ENCODE results near the gene LMNTD1. TPM values are rescaled to one million over a fixed set of nuclear protein-coding genes. Genes with fewer than 3 reads are reported as not detected.
A peak's percentile ranks its signal among the peaks of the same experiment; 100 is the strongest.

The LMNTD1 gene
- total and polyA plus RNA-seq, 9 of the 15 experiments (the other 6 are each of a cell fraction or from before 2014, with no cell fraction given): not detected

DNA sequence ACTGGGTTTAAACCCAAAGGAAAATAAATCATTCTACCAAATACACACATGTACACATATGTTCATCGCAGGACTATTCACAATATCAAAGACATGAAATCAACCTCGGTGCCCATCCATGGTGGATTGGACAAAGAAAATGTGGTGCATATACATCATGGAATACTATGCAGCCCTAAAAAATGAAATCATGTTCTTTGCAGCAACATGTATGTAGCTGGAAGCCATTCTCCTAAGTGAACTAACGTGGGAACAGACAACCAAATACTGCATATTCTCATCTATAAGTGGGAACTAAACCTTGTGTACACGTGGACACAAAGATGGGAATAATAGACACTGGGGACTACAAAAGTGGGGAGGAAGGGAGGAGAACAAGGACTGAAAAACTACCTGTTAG, 96.6 kb downstream of the LMNTD1 start:
- H3K9me1 ChIP-seq (ENCODE audit: control insufficient read depth, insufficient read depth, low read length): no peaks in the 10 kb centered on the region
- no peak overlapping the region for H2AFZ ChIP-seq (ENCODE audit: low read depth, low read length)
- intact Hi-C loops (cut with micrococcal nuclease) (no loop called here), in situ Hi-C loops (cut with MboI) (no loop called here)
- no peaks in the 10 kb centered on the region for H4K20me1 ChIP-seq (replicated peaks; ENCODE audit: control insufficient read depth, insufficient read depth, low read length)
- FAIRE-seq (no peak), ATAC-seq (no peak), DNase-seq (ENCODE audit: extremely low read depth in 1 of 4, low spot score in 3 of 4) (no peak)
- no peaks in the 10 kb centered on the region; a peak in 1 of 5 replicates for H3K4me1 ChIP-seq (replicated peaks in 1 of 2; ENCODE audit: control insufficient read depth in 2 of 2, insufficient read depth in 2 of 2, low read length in 2 of 2)
- no TSS peak for BruUV-seq (replicated peaks)
- H3K9me3 ChIP-seq (replicated peaks; ENCODE audit: control insufficient read depth, insufficient read depth, low read depth, low read length): no peaks in the 10 kb centered on the region
- ChIA-PET POLR2A (no interaction called here), CTCF (ENCODE audit: low intra/inter-chr PET ratio) (no interaction called here)
- no peak overlapping the region for H3K27ac ChIP-seq (ENCODE audit: extremely low read depth, low read depth, low read length)
- no peak overlapping the region for H3K4me3 ChIP-seq
- 3% methylated on average over 4 of the region's 4 CpGs for WGBS (ENCODE audit: insufficient coverage, low coverage, missing lambda C conversion rate)
- H3K27me3 ChIP-seq (ENCODE audit: control insufficient read depth in 2 of 2, insufficient read depth in 2 of 2, low read length in 2 of 2): peaks cover 0 to 9% of the 10 kb centered on the region in 2 experiments; a peak in 1 of 5 replicates
- H3K9ac ChIP-seq (ENCODE audit: insufficient read depth in 1 of 2, low read depth in 2 of 2, low read length in 2 of 2): no peak overlapping the region
- no peak for TF ChIP-seq FOSL1 (tag; conservative IDR thresholded peaks at IDR 0.05)
- TF ChIP-seq, protein P1, sequence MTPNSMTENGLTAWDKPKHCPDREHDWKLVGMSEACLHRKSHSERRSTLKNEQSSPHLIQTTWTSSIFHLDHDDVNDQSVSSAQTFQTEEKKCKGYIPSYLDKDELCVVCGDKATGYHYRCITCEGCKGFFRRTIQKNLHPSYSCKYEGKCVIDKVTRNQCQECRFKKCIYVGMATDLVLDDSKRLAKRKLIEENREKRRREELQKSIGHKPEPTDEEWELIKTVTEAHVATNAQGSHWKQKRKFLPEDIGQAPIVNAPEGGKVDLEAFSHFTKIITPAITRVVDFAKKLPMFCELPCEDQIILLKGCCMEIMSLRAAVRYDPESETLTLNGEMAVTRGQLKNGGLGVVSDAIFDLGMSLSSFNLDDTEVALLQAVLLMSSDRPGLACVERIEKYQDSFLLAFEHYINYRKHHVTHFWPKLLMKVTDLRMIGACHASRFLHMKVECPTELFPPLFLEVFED (CRISPR knock-in tag; conservative IDR thresholded peaks at IDR 0.05): no peak
- TF ChIP-seq, protein P2, sequence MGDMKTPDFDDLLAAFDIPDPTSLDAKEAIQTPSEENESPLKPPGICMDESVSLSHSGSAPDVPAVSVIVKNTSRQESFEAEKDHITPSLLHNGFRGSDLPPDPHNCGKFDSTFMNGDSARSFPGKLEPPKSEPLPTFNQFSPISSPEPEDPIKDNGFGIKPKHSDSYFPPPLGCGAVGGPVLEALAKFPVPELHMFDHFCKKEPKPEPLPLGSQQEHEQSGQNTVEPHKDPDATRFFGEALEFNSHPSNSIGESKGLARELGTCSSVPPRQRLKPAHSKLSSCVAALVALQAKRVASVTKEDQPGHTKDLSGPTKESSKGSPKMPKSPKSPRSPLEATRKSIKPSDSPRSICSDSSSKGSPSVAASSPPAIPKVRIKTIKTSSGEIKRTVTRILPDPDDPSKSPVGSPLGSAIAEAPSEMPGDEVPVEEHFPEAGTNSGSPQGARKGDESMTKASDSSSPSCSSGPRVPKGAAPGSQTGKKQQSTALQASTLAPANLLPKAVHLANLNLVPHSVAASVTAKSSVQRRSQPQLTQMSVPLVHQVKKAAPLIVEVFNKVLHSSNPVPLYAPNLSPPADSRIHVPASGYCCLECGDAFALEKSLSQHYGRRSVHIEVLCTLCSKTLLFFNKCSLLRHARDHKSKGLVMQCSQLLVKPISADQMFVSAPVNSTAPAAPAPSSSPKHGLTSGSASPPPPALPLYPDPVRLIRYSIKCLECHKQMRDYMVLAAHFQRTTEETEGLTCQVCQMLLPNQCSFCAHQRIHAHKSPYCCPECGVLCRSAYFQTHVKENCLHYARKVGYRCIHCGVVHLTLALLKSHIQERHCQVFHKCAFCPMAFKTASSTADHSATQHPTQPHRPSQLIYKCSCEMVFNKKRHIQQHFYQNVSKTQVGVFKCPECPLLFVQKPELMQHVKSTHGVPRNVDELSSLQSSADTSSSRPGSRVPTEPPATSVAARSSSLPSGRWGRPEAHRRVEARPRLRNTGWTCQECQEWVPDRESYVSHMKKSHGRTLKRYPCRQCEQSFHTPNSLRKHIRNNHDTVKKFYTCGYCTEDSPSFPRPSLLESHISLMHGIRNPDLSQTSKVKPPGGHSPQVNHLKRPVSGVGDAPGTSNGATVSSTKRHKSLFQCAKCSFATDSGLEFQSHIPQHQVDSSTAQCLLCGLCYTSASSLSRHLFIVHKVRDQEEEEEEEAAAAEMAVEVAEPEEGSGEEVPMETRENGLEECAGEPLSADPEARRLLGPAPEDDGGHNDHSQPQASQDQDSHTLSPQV (IDR thresholded peaks at IDR 0.05): no peak
- TF ChIP-seq ATF7 (IDR thresholded peaks at IDR 0.05): no peak
- no peak for TF ChIP-seq ZBTB17 (CRISPR knock-in tag; IDR thresholded peaks at IDR 0.05)
- TF ChIP-seq CBX5 (IDR thresholded peaks at IDR 0.05; ENCODE audit: borderline replicate concordance, low read depth): no peak
- TF ChIP-seq KAT8 (IDR thresholded peaks at IDR 0.05; ENCODE audit: low read depth): no peak
- TF ChIP-seq, protein P3, sequence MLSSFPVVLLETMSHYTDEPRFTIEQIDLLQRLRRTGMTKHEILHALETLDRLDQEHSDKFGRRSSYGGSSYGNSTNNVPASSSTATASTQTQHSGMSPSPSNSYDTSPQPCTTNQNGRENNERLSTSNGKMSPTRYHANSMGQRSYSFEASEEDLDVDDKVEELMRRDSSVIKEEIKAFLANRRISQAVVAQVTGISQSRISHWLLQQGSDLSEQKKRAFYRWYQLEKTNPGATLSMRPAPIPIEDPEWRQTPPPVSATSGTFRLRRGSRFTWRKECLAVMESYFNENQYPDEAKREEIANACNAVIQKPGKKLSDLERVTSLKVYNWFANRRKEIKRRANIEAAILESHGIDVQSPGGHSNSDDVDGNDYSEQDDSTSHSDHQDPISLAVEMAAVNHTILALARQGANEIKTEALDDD (IDR thresholded peaks at IDR 0.05): no peak
- TF ChIP-seq SREBF2 (CRISPR knock-in tag; IDR thresholded peaks at IDR 0.05): no peak
- TF ChIP-seq, protein P4, sequence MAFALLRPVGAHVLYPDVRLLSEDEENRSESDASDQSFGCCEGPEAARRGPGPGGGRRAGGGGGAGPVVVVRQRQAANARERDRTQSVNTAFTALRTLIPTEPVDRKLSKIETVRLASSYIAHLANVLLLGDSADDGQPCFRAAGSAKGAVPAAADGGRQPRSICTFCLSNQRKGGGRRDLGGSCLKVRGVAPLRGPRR (CRISPR knock-in tag; IDR thresholded peaks at IDR 0.05): no peak
- TF ChIP-seq ZNF146 (CRISPR knock-in tag; IDR thresholded peaks at IDR 0.05; ENCODE audit: unreplicated experiment): peak; percentile 88
- TF ChIP-seq ZNF695 (CRISPR knock-in tag; IDR thresholded peaks at IDR 0.05): no peak
- TF ChIP-seq ARHGAP35 (IDR thresholded peaks at IDR 0.05; ENCODE audit: partially characterized antibody): no peak
- TF ChIP-seq RBM25 (IDR thresholded peaks at IDR 0.05; ENCODE audit: low read depth, low read length, severe bottlenecking): peak; percentile 59
- no peak for TF ChIP-seq L3MBTL2 (IDR thresholded peaks at IDR 0.05)
- no peak for TF ChIP-seq RUNX1 (IDR thresholded peaks at IDR 0.05; ENCODE audit: low read depth)
- TF ChIP-seq TFAM (CRISPR knock-in tag; conservative IDR thresholded peaks at IDR 0.05): no peak
- no peaks in the 10 kb centered on the region for H3K79me2 ChIP-seq (ENCODE audit: control insufficient read depth, insufficient read depth, low read length)
- H3K36me3 ChIP-seq (ENCODE audit: control insufficient read depth, insufficient read depth, low read length): no peaks in the 10 kb centered on the region
- H3K4me2 ChIP-seq (ENCODE audit: insufficient read depth, low read length): no peak overlapping the region

Data from K562 (cell line).